Measurements from ENCODE around the gene PIK3R2.
"Not testable (repeated sequence)": the region's sequence is repeated elsewhere in the genome, so short reads cannot be mapped to it uniquely, and the experiment has no call there.

The PIK3R2 gene

GRCh38 chr19:18152817-18153555 lies at the start of gene PIK3R2:
PIK3R2 (plus strand) TSS chr19:18153163; CDS start chr19:18155880, 2,717 bp downstream.
- peak; percentile 92 for DNase-seq

GRCh38 chr19:18104793-18105131 lies 48.2 kb upstream of the PIK3R2 start:
- no peak for DNase-seq

- DNase-seq: not testable (repeated sequence)
Measured at GRCh38 chr19:18105259-18105658, 47.7 kb upstream of the PIK3R2 start.

- no peak for DNase-seq
Measured at GRCh38 chr19:18107235-18107634, 45.7 kb upstream of the PIK3R2 start.

GRCh38 chr19:18108897-18109296 lies 44.1 kb upstream of the PIK3R2 start:
- DNase-seq: no peak

- no peak for DNase-seq
Measured at GRCh38 chr19:18109341-18109732, 43.6 kb upstream of the PIK3R2 start.

- no peak for DNase-seq
Measured at GRCh38 chr19:18109733-18110608, 43.0 kb upstream of the PIK3R2 start.

GRCh38 chr19:18110609-18111232 lies 42.2 kb upstream of the PIK3R2 start:
- DNase-seq: no peak

- no peak for DNase-seq
Measured at GRCh38 chr19:18112989-18113478, 39.9 kb upstream of the PIK3R2 start.

GRCh38 chr19:18113827-18114226 lies 39.1 kb upstream of the PIK3R2 start:
- DNase-seq: no peak

GRCh38 chr19:18114483-18114882 lies 38.5 kb upstream of the PIK3R2 start:
- no peak for DNase-seq

- no peak for DNase-seq
Measured at GRCh38 chr19:18117364-18117691, 35.6 kb upstream of the PIK3R2 start.

GRCh38 chr19:18117692-18118378 lies 35.1 kb upstream of the PIK3R2 start:
- DNase-seq: no peak

- no peak for DNase-seq
Measured at GRCh38 chr19:18118420-18119012, 34.4 kb upstream of the PIK3R2 start.

GRCh38 chr19:18119013-18119716 lies 33.8 kb upstream of the PIK3R2 start:
- no peak for DNase-seq

- no peak for DNase-seq
Measured at GRCh38 chr19:18119717-18120105, 33.3 kb upstream of the PIK3R2 start.

- no peak for DNase-seq
Measured at GRCh38 chr19:18120127-18120526, 32.8 kb upstream of the PIK3R2 start.

GRCh38 chr19:18121166-18121565 lies 31.8 kb upstream of the PIK3R2 start:
- DNase-seq: no peak

GRCh38 chr19:18122424-18122823 lies 30.5 kb upstream of the PIK3R2 start:
- DNase-seq: no peak

GRCh38 chr19:18122860-18123795 lies 29.8 kb upstream of the PIK3R2 start:
- DNase-seq: no peak

GRCh38 chr19:18123819-18124218 lies 29.1 kb upstream of the PIK3R2 start:
- DNase-seq: no peak

Measured in NCI-H1436 treated with DMSO at 0.1 percent for 48 hours (cell line).